Left lobe of liver (tissue), 2 donors: ENCODE data around the gene RD3L. TPM values are rescaled to one million over a fixed set of nuclear protein-coding genes. Genes with fewer than 3 reads are reported as not detected.

Experiments
- ATAC-seq: fragments of 200-7000 bp; cut with Tn5 transposase; one replicate; pipeline ENCODE4 v1.9.1; 2020; ENCODE audit warnings: mild to moderate bottlenecking, moderate library complexity
- DNase-seq: peaks from one replicate; pipeline ENCODE4 v3.0.0-alpha.2; 2020; ENCODE audit warnings: low spot score
- total RNA-seq: library from RNA; stranded (reverse); gene quantifications from one replicate; pipeline ENCODE4 v1.2.1, GENCODE V29; 2021
- donor health status: DM: no; HTN: no; CAD: no; lungs with moderate emphysema.
- donor health status: DM: no; HTN: yes; CAD: no.

The RD3L gene
- total RNA-seq, 1 donor from 2014 or later, result not detected

GRCh38 chr14:103897075-103897947 lies 45.0 kb downstream of the RD3L start:
- peak; percentile 79 for ATAC-seq

GRCh38 chr14:103896578-103896977 lies 45.8 kb downstream of the RD3L start:
- DNase-seq (no peak), ATAC-seq (no peak)

More at GRCh38 chr14:103897075-103897947, 45.0 kb downstream of the RD3L start:
- peak; percentile 97 for DNase-seq

- no peak for ATAC-seq
- no peak for DNase-seq
Observed at GRCh38 chr14:103894723-103895059, 47.6 kb downstream of the RD3L start.

GRCh38 chr14:103894034-103894722 lies 48.2 kb downstream of the RD3L start:
- ATAC-seq (peak; percentile 46), DNase-seq (peak; percentile 90)

GRCh38 chr14:103892247-103892646 lies 50.1 kb downstream of the RD3L start:
- peak; percentile 80 for DNase-seq
- peak; percentile 5 for ATAC-seq

GRCh38 chr14:103891667-103892215 lies 50.6 kb downstream of the RD3L start:
- ATAC-seq, result no peak
- no peak for DNase-seq

GRCh38 chr14:103890821-103891666 lies 51.3 kb downstream of the RD3L start:
- peak; percentile 97 for DNase-seq
- ATAC-seq, result peak; percentile 71

Other genes with a start within 250 kb of the RD3L start
- gene XRCC3, start 227.1 kb downstream of the RD3L start, total RNA-seq, result 1.2 TPM
- gene ZFYVE21, start 226.7 kb downstream of the RD3L start, total RNA-seq, result 25.2 TPM
- gene PPP1R13B, start 95.0 kb downstream of the RD3L start, total RNA-seq, result 15.3 TPM
- gene TDRD9, start 14.1 kb downstream of the RD3L start, total RNA-seq, result 0.75 TPM
- 282 TPM for gene ASPG, start 143.2 kb upstream of the RD3L start, total RNA-seq
- gene KIF26A, start 196.1 kb upstream of the RD3L start, total RNA-seq, result 1.3 TPM